Naive thymus-derived CD4-positive, alpha-beta T cell (primary cell): ENCODE data around the gene C1orf185. TPM values are rescaled to one million over a fixed set of nuclear protein-coding genes. Genes with fewer than 3 reads are reported as not detected.

Experiments
- ATAC-seq: fragments of 150-1000 bp; cut with Tn5 transposase; 2 replicates; pipeline ENCODE4 v1.10.0; 2021; ENCODE audit warnings: mild to moderate bottlenecking, moderate library complexity
- CTCF ChIA-PET: fragments of 350-600 bp; sonication (Branson Sonifier 250); formaldehyde crosslinking; loops from one replicate; lab custom pipeline; 2021; ENCODE audit warnings: antibody characterized with exemption; lab: Charles Lee
- POLR2A ChIA-PET: fragments of 350-600 bp; sonication (Branson Sonifier 250); formaldehyde crosslinking; loops from one replicate; lab custom pipeline; 2021; ENCODE audit warnings: antibody characterized with exemption, inconsistent platforms; lab: Charles Lee
- DNase-seq, 9 donors: peaks; one replicate each; pipeline versions ENCODE4 v3.0.0 to v3.0.0-alpha.2; 2020 to 2022; ENCODE audit warnings: mixed read lengths in 1 of 9
- H3K27ac ChIP-seq: one replicate; pipeline ENCODE4 v1.7.0; 2013; ENCODE audit warnings: mild to moderate bottlenecking, low read depth, low read length, moderate library complexity
- H3K27me3 ChIP-seq, 2 donors: one replicate each; pipeline ENCODE4 v1.7.0; 2013; ENCODE audit warnings: low read length in 2 of 2, mild to moderate bottlenecking in 2 of 2, moderate library complexity in 2 of 2; ENCODE audit not compliant: control insufficient read depth in 2 of 2, insufficient read depth in 2 of 2
- H3K36me3 ChIP-seq, 3 experiments: 1 replicate in 2 of 3; 2 replicates in 1 of 3; pipeline ENCODE4 v1.7.0; 2013; ENCODE audit warnings: low read length in 3 of 3, mild to moderate bottlenecking in 3 of 3, moderate library complexity in 1 of 3; ENCODE audit not compliant: insufficient read depth in 3 of 3, control insufficient read depth in 2 of 3
- H3K4me1 ChIP-seq, 2 donors: one replicate each; pipeline ENCODE4 v1.7.0; 2013; ENCODE audit warnings: low read length in 2 of 2, mild to moderate bottlenecking in 2 of 2, moderate library complexity in 1 of 2; ENCODE audit not compliant: control insufficient read depth in 2 of 2, insufficient read depth in 2 of 2
- H3K4me3 ChIP-seq: 2 replicates; pipeline ENCODE4 v1.7.0; 2013; ENCODE audit warnings: mild to moderate bottlenecking, low read length
- H3K9me3 ChIP-seq, 3 experiments: 1 replicate in 2 of 3; 2 replicates in 1 of 3; pipeline ENCODE4 v1.7.0; 2013; ENCODE audit warnings: low read length in 3 of 3; ENCODE audit not compliant: control insufficient read depth in 2 of 3
- H3K27ac Mint-ChIP-seq, 9 donors: one replicate each; pipeline ENCODE4 v1.8.0; 2020 to 2022; ENCODE audit warnings: mixed read lengths in 9 of 9, mild to moderate bottlenecking in 8 of 9, moderate library complexity in 5 of 9, inconsistent platforms in 2 of 9
- H3K27me3 Mint-ChIP-seq, 5 donors: one replicate each; pipeline ENCODE4 v1.8.0; 2021 to 2022; ENCODE audit warnings: mixed read lengths in 5 of 5, mild to moderate bottlenecking in 1 of 5
- H3K36me3 Mint-ChIP-seq, 5 donors: one replicate each; pipeline ENCODE4 v1.8.0; 2020 to 2022; ENCODE audit warnings: mixed read lengths in 5 of 5, mild to moderate bottlenecking in 3 of 5, inconsistent platforms in 1 of 5
- H3K4me1 Mint-ChIP-seq, 7 donors: one replicate each; pipeline ENCODE4 v1.8.0; 2020 to 2022; ENCODE audit warnings: mixed read lengths in 7 of 7, mild to moderate bottlenecking in 3 of 7, inconsistent platforms in 1 of 7
- H3K4me3 Mint-ChIP-seq, 10 donors: one replicate each; pipeline ENCODE4 v1.8.0; 2020 to 2022; ENCODE audit warnings: mild to moderate bottlenecking in 10 of 10, mixed read lengths in 10 of 10, moderate library complexity in 6 of 10, inconsistent platforms in 2 of 10
- H3K9me3 Mint-ChIP-seq, 11 donors: one replicate each; pipeline ENCODE4 v1.8.0; 2020 to 2022; ENCODE audit warnings: mixed read lengths in 11 of 11, mild to moderate bottlenecking in 4 of 11, inconsistent platforms in 1 of 11, moderate library complexity in 1 of 11
- intact Hi-C, 2 donors: fragments of 100-400 bp; cut with micrococcal nuclease; formaldehyde crosslinking; loops; one replicate each; pipeline ENCODE4 v1.15.1; 2023
- polyA plus RNA-seq, 2 donors: library from polyadenylated mRNA; unstranded; fragments of 300-500 nt; fragmentation: Illumina TruSeq; gene quantifications; one replicate each; pipeline ENCODE4 v1.2.3, GENCODE V29; 2021
- total RNA-seq, 6 experiments: library from RNA in 5 of 6; stranded (reverse) in 5 of 6; gene quantifications; 1 replicate in 5 of 6; 2 replicates in 1 of 6; pipeline ENCODE4 v1.2.3 and lab custom pipeline; 2021 to 2026

The C1orf185 gene
- total and polyA plus RNA-seq, 7 experiments from 2014 or later: not detected

DNA sequence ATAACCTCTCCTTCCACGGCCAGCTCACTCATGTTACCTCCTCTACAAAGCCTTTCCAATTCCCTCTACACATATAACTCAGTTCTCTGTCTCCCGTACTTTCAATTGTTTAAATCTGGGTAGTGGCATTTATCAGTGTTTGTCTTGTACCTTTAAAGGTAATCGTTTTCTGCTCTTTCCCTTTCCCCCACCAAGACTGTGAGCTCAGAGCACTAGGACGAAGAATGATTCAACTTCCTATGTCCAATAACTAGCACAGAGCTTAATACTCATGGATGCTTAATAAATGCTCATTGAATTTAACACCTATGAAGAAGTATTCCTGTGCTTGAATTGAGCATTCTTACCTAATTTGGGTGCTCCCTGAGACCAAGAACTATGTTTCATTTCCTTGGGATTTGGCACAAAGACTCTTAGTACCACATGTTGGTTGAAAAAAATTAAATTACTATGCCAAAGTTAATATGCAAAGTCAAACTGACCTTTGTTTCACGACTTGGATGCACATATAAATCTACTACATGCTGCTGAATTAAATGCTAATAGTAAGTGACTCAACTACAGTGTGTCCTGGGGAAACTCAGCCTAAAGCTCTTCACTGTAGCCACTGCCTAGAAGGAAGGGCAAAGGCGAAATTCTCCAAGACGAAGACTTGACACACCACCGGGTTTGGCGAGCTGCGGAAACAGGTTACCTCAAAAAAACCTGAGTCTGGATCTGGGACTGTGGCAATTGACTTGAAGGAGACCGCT is 30.6 kb upstream of the C1orf185 start:
- no peak overlapping the region for H3K4me3 ChIP-seq
- H3K27ac ChIP-seq: no peak overlapping the region
- no peak overlapping the region for H3K4me3 Mint-ChIP-seq
- DNase-seq (no peak), ATAC-seq (no peak)
- H3K27me3 Mint-ChIP-seq: peaks cover 15 to 38% (median 24%) of the 10 kb centered on the region in 5 donors
- H3K9me3 ChIP-seq: no peaks in the 10 kb centered on the region
- H3K27ac Mint-ChIP-seq: no peak overlapping the region
- POLR2A ChIA-PET: no interaction called here
- no peaks in the 10 kb centered on the region for H3K27me3 ChIP-seq
- no peaks in the 10 kb centered on the region for H3K4me1 Mint-ChIP-seq
- intact Hi-C loops: no loop called here
- H3K36me3 Mint-ChIP-seq: no peaks in the 10 kb centered on the region
- H3K36me3 ChIP-seq: no peaks in the 10 kb centered on the region
- CTCF ChIA-PET: no interaction called here
- no peaks in the 10 kb centered on the region for H3K9me3 Mint-ChIP-seq
- H3K4me1 ChIP-seq: no peaks in the 10 kb centered on the region

DNA sequence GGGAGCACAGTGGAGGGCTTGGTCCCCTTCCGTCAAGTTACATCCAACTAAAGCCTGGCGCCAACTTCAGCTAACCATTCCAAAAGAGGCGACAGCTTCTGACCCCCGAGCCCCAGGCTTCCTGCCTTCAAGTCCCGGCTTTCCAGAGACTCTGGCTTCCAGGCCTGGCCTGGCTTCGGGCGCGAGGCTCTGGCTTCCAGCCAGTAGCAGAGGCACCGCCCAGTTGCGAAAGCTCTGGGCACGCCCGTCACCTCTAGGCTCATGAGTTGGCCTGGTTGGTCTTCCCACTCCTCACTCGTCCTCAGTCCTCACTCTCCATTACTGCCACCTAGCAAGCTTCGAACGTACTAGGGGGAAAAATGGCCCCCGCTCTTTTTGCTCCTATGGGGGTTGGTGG is 30.0 kb upstream of the C1orf185 start:
- H3K4me3 Mint-ChIP-seq: no peak overlapping the region
- no peaks in the 10 kb centered on the region for H3K36me3 Mint-ChIP-seq
- ATAC-seq (no peak), DNase-seq (no peak)
- H3K4me1 Mint-ChIP-seq: no peaks in the 10 kb centered on the region
- H3K36me3 ChIP-seq: no peaks in the 10 kb centered on the region
- intact Hi-C loops: no loop called here
- no peaks in the 10 kb centered on the region for H3K9me3 Mint-ChIP-seq
- H3K4me3 ChIP-seq: no peak overlapping the region
- H3K27me3 Mint-ChIP-seq: peaks cover 15 to 38% (median 24%) of the 10 kb centered on the region in 5 donors
- no peaks in the 10 kb centered on the region for H3K9me3 ChIP-seq
- CTCF ChIA-PET: no interaction called here
- no peak overlapping the region for H3K27ac Mint-ChIP-seq
- H3K27me3 ChIP-seq: no peaks in the 10 kb centered on the region
- no peak overlapping the region for H3K27ac ChIP-seq
- POLR2A ChIA-PET: no interaction called here
- no peaks in the 10 kb centered on the region for H3K4me1 ChIP-seq

DNA sequence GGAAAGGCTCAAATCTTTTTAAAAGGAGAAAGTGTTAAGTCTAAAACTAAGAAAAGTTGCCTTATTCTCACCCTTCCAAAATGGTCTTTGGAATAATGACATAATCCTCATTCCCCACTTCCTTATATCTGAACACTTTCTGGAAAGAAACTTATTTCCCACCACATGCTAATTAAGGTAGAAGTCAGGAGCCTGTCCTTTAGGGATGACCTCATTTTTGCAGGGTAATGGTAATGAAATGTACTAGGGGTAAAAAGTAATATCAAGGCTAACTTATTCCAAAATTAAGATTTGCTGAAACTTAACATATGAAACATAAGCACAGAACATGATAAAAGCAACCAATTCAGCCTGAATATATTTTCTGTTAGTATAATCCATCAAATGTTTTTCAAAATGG is 29.4 kb upstream of the C1orf185 start:
- intact Hi-C loops: no loop called here
- Histone ChIP-seq H3K4me3 (no peak overlapping the region), H3K36me3 (no peaks in the 10 kb centered on the region), H3K27ac (no peak overlapping the region), H3K9me3 (no peaks in the 10 kb centered on the region), H3K4me1 (no peaks in the 10 kb centered on the region), H3K27me3 (no peaks in the 10 kb centered on the region)
- Mint-ChIP-seq H3K4me3 (no peak overlapping the region), H3K27me3 (peaks cover 15 to 38% (median 23%) of the 10 kb centered on the region in 5 donors), H3K9me3 (no peaks in the 10 kb centered on the region), H3K36me3 (no peaks in the 10 kb centered on the region), H3K27ac (no peak overlapping the region), H3K4me1 (no peaks in the 10 kb centered on the region)
- ChIA-PET CTCF (no interaction called here), POLR2A (no interaction called here)
- no peak for DNase-seq
- ATAC-seq: no peak

DNA sequence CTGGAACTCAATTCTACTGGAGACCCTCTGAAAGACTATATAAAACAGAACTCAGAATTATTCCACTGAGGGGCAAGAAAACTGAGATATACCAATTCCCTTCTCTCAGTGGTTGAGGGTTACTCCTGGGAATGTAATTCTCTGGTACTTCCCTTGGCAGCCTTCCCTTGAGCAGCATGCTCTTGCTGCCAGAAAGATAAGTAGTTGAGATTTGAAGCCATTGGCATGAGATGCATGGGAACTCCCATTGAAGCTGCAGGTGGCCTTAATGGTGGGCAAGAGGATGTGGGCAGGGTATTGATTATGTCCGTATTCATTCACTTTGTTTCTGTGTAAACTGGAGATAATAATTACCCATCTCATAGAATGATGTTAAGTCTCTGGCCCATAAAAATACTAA is 28.6 kb upstream of the C1orf185 start:
- no peak for ATAC-seq
- no peak for DNase-seq

DNA sequence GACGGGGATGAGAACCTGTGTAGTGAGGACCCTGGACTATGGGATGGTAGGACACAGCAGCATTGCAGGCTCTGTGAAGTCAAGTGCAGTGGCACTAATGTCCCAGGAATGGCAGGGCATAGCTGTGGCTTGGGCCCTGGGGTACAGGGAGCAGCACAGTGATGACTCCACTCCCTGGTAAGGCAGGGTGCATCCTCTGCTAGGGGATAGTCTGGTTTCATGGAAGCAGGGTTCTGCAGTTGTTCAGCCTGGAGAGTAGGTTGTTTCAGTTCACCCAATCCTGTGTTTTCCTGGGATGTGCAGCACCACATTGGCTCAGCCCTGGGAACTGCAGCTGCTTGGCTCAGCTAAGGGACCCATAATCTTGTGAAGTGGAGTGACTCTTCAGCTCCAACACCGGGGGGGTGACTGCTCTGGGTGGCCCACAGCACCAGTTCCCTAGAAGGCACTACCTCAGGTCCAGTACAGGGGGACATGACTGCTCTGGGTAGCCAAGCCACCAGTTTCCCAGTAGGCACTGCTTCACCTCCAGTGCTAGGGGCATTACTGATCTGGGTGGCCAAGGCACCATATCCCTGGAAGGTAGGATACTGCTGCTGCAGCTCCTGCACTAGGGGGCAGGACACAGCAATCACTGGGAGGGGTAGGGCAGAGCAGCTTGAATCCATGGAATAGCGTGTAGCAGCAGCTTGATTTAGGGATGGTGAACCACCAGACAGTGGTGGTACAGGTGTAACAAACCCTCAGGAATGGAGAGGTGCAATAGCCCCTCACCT is 15.3 kb upstream of the C1orf185 start:
- intact Hi-C loops: no loop called here
- H3K27ac Mint-ChIP-seq: no peak overlapping the region

More for the DNA sequence above, 28.6 kb upstream of the C1orf185 start:
- no peaks in the 10 kb centered on the region for H3K36me3 Mint-ChIP-seq
- no peak overlapping the region for H3K27ac Mint-ChIP-seq
- H3K4me1 Mint-ChIP-seq: no peaks in the 10 kb centered on the region
- H3K9me3 Mint-ChIP-seq: no peaks in the 10 kb centered on the region
- intact Hi-C loops: no loop called here
- Histone ChIP-seq H3K27me3 (no peaks in the 10 kb centered on the region), H3K9me3 (no peaks in the 10 kb centered on the region), H3K4me1 (no peaks in the 10 kb centered on the region), H3K4me3 (no peak overlapping the region), H3K27ac (no peak overlapping the region), H3K36me3 (no peaks in the 10 kb centered on the region)
- POLR2A ChIA-PET: no interaction called here
- CTCF ChIA-PET: no interaction called here
- H3K27me3 Mint-ChIP-seq: peaks cover 16 to 38% (median 24%) of the 10 kb centered on the region in 5 donors
- no peak overlapping the region for H3K4me3 Mint-ChIP-seq

DNA sequence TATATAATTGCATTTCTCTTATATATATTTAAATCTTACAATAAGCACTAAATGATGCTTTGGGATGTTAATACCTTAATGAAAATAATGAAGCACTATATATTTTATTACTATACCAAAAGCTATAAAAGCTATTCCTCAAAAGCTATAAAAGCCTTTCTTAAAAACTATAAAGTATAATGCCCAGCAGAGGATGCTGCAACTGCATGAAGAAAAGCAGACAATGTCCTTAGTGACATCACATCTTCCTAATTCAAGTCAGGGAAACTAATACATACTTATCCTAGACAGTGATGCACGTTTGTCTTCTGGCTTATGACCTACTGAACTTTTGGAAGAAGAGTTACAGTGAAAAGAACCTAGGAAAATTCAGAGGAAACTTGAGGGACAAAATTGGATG is 13.6 kb upstream of the C1orf185 start:
- ATAC-seq (no peak), DNase-seq (no peak)
- peaks cover 0 to 6% (median 0%) of the 10 kb centered on the region in 5 donors for H3K36me3 Mint-ChIP-seq
- no peak overlapping the region for H3K4me3 Mint-ChIP-seq
- no peaks in the 10 kb centered on the region for H3K36me3 ChIP-seq
- no peak overlapping the region for H3K27ac ChIP-seq
- H3K4me1 Mint-ChIP-seq: no peaks in the 10 kb centered on the region
- ChIA-PET POLR2A (no interaction called here), CTCF (no interaction called here)
- no peaks in the 10 kb centered on the region for H3K9me3 ChIP-seq
- H3K27ac Mint-ChIP-seq: no peak overlapping the region
- H3K27me3 ChIP-seq: peaks cover 0 to 3% of the 10 kb centered on the region in 2 donors
- H3K9me3 Mint-ChIP-seq: peaks cover 0 to 27% (median 9%) of the 10 kb centered on the region in 11 donors
- H3K27me3 Mint-ChIP-seq: peaks cover 27 to 72% (median 54%) of the 10 kb centered on the region in 5 donors
- no peak overlapping the region for H3K4me3 ChIP-seq
- no peaks in the 10 kb centered on the region for H3K4me1 ChIP-seq
- intact Hi-C loops: no loop called here

More for the DNA sequence above, 15.3 kb upstream of the C1orf185 start:
- no peaks in the 10 kb centered on the region for H3K36me3 ChIP-seq
- DNase-seq (no peak), ATAC-seq (no peak)
- no peak overlapping the region for H3K4me3 ChIP-seq
- no peaks in the 10 kb centered on the region for H3K4me1 ChIP-seq
- ChIA-PET CTCF (no interaction called here), POLR2A (no interaction called here)
- H3K9me3 ChIP-seq: no peaks in the 10 kb centered on the region
- no peaks in the 10 kb centered on the region for H3K4me1 Mint-ChIP-seq
- H3K27me3 Mint-ChIP-seq: peaks cover 34 to 73% (median 47%) of the 10 kb centered on the region in 5 donors
- peaks cover 0 to 21% (median 4%) of the 10 kb centered on the region in 11 donors for H3K9me3 Mint-ChIP-seq
- no peak overlapping the region for H3K4me3 Mint-ChIP-seq
- peaks cover 0 to 3% of the 10 kb centered on the region in 2 donors for H3K27me3 ChIP-seq
- H3K36me3 Mint-ChIP-seq: peaks cover 0 to 6% (median 0%) of the 10 kb centered on the region in 5 donors
- no peak overlapping the region for H3K27ac ChIP-seq
